NOMO-1 treated with dmso at 0.1 percent for 144 hours (cell line): Measurements from ENCODE around the gene ZNF451.
A peak's percentile ranks its signal among the peaks of the same experiment; 100 is the strongest.
"Not testable (repeated sequence)": the region's sequence is repeated elsewhere in the genome, so short reads cannot be mapped to it uniquely, and the experiment has no call there.

ENCODE experiments used
- DNase-seq: peaks from one replicate; lab custom pipeline; 2025; ENCODE audit not compliant: unreplicated experiment; lab: John Stamatoyannopoulos, UW

ZNF451 gene

GRCh38 chr6:57089687-57090457 is at the start of gene ZNF451:
Gene ZNF451 (plus strand): TSS chr6:57090188. CDS start chr6:57090254, 66 bp downstream.
- DNase-seq = peak; percentile 94

GRCh38 chr6:57044061-57044460 is 45.9 kb upstream of the ZNF451 start:
- DNase-seq = not testable (repeated sequence)

DNA sequence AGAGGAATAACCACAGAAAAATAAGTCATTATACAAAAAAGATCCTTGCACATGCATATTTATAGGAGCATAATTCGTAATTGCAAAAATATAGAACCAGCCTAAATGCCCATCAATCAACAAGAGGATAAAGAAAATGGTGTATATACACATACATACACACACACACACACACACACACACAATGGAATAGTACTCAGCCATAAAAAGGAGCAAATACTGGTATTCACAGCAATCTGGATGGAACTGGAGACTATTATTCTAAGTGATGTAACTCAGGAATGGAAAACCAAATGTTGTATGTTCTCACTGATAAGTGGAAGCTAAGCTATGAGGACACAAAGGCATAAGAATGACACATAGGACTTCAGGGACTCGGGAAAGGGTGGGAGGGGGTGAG is 45.4 kb upstream of the ZNF451 start:
- DNase-seq = no peak

DNA sequence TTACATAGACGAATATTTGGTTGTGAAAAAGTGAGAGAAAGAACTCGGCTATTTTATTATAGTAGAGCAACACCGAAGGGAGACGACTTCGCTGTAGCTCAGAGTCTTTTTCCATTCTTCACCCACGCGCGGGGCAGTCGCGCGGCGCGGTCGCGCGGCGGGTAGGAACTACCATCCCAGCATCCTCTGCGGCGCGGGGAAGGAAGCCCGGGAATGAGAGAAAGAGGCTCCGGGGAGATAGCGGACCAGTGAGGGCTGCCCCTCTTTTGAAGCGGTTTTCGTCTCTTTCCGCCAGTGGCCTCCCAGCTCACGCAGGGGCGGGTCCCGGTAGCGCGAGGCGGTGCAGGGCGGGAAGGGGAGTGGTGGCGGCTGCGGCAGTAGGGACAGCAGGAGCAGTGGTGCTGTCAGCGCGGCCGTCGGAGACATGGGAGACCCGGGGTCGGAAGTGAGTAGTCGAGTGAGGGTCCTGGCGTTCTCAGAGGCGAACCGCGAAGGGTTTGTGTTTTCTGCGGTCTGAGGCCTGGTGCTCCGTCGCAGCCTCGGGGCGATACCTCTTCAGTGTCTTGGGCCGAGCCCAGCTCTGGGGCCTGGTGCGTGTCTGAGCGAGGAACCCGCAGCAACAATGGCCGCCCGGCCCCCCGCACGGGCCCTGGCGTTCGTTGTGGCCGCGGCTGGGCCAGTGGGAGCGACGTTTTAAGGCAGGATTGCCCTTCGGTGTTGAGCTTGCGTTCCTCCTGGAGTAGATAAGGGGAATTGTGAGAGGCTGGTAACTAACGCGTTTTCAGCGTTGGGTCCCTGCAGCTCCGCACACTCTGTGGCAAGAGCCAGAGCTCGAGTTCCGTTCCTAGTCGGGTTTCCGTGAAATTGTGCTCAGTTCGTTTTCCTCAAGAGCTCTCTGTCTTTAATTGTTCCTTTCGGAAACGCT is 43.4 kb upstream of the ZNF451 start, which contains the start of gene KIAA1586:
Gene KIAA1586 (plus strand): TSS at position 362 of the 925 bp plus-strand sequence. CDS start 63 bp downstream, at position 425.
- DNase-seq = peak; percentile 83

DNA sequence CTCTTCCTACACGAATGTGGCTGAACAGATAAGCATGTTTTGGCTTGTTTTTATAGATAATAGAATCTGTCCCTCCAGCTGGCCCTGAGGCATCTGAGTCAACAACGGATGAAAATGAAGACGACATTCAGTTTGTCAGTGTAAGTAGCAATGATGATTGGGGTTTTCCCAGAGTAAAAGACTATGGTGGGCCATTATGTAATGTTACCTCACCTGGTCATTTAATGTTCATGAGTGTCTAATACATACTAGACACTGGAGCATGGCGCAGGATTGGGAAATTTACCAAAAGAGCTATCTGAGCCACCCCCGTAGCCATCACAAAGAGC is 42.8 kb upstream of the ZNF451 start:
- DNase-seq = not testable (repeated sequence)

DNA sequence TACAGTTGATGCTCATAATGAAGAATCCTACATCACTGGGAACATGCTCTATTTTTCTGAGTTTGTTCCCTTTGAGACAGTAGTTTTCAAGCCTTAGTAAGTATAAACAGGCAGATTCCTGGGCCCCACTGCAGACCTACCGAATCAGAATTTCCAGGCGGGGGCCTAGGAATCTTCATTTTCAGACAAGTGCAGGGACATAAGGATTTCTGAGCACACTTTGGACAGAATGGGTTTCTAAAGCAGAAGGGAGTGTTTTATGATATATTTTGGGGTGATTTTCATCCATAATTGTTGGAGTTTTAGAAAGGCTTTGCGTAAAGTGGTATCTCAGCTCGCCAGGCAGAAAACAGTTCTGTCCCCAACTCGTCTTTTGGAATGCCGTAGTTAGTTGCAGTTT is 42.1 kb upstream of the ZNF451 start:
- not testable (repeated sequence) for DNase-seq

DNA sequence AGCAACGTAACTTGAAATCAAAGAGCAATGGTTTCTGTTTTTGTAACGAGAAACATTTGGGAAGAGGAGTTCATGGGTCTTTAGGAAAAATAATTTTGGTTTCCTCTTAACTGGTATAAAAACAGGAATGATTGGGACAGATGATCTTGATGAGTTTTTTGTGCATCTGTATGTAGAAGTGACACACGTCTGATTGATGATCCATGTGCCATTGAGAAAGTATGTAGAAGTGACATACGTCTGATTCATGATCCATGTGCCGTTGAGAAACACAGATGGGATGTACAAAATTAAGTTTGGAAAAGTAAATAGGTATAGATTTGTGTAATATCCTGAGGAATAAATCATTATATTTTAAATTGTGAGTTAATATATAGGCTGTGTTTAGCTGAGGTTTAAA is 41.4 kb upstream of the ZNF451 start:
- no peak for DNase-seq

- no peak for DNase-seq
Measured at GRCh38 chr6:57063847-57064246, 26.1 kb upstream of the ZNF451 start.

DNA sequence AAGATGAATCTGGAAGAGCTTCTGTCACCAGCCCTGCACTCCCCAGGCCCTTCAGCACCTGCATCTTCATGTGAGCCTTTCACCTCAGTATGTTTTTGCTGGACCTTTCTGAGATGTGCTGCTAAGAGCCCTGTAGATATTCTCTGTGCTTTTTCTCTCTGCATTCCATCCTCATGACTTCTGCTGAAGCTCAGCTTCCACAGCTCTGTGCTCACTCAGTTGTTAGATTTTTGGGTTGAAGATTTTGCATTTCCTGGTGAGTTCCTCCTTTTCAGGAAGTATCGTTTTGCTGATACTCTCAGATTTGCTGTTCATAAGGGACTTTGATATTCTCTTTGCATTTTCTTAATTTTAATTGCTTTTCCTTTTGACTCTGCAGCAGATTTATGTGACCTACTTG is 25.2 kb upstream of the ZNF451 start:
- DNase-seq = no peak

GRCh38 chr6:57068061-57068460 is 21.9 kb upstream of the ZNF451 start:
- no peak for DNase-seq

DNA sequence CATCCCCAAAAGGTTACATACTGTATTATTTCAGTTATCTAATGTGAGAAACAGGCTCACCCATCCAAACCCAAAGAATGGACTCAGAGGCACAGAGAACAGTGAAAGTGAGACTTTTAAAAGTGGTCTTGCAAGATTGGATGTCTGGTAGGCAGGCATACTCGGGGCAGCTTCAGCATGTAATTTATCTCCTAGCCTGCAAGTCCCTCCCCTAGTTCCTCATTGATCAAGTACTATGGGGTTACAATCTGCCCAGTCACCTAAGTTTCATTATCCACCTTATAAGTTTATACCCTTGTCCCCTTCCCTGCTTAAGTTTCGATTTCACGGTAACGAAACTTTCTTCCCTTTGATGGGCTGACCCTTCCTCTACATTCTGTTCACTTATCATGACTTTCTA is 20.8 kb upstream of the ZNF451 start:
- DNase-seq = no peak

DNA sequence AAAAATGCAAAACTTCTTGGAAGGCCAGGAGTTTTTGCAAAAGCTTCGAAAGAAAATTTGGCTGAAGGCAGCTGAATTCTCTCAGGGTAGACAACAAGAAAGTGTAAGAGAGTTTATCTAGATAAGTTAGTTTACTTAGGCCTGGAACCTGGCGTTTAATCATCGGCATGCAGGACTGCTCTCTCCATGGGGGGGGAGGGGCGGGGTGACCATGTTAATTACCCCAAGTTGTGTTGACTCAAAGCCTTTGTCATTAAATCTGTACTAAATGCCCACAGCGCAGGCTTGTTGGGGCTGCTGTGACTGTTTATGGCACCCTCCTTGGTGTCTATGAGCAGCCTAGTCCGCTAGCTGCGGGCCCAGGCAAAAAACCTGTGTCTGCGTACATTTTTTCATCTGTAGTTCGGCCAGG is 20.1 kb upstream of the ZNF451 start:
- no peak for DNase-seq

DNA sequence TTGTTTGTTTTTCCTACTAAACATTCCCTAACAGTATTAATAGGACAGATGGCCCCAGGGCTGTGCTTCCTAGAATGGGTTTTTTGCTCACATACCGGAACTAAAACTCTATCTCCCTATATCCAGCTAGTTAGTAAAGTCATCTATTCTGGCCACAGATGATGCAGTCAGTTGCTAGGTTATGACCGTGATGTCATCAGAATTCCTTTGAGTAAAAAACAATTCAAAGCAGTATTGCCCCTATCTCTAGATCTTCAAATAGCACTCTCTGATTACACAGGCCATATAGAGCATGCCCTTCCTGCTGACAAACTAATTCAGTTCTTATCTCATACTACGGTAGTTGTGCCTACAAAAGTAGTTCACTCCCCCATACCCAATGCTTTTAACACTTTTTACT is 17.9 kb upstream of the ZNF451 start:
- DNase-seq = no peak

DNA sequence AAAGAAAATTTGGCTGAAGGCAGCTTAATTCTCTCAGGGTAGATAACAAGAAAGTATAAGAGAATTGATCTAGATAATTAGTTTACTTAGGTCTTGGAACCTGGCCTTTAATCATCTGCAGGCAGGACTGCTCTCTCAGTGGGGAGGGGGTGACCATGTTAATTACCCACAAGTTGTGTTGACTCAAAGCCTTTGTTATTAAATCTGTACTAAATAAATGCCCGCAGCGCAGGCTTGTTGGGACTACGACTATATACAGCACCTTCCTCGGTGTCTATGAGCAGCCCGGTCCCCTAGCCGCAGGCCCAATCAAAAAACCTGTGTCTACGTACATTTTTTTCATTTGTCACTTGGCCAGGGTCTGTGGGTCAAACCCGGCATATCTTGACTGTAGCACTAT is 15.6 kb upstream of the ZNF451 start:
- no peak for DNase-seq

DNA sequence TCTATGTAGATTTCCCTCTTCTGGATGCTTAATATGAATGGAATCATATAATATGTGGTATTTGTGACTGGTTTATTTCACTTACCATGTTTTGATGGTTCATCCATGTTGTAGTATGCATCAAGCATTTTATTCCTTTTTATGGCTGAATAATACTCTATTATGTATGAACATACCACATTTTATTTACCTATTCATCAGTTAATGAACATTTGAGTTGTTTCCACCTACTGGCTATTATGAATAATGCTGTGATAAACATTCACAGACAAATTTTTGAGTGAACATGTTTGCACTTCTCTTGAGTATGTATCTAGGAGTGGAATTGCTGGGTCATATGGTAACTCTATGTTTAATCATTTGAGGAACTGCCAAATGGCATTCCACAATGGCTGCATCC is 14.9 kb upstream of the ZNF451 start:
- DNase-seq = no peak

DNA sequence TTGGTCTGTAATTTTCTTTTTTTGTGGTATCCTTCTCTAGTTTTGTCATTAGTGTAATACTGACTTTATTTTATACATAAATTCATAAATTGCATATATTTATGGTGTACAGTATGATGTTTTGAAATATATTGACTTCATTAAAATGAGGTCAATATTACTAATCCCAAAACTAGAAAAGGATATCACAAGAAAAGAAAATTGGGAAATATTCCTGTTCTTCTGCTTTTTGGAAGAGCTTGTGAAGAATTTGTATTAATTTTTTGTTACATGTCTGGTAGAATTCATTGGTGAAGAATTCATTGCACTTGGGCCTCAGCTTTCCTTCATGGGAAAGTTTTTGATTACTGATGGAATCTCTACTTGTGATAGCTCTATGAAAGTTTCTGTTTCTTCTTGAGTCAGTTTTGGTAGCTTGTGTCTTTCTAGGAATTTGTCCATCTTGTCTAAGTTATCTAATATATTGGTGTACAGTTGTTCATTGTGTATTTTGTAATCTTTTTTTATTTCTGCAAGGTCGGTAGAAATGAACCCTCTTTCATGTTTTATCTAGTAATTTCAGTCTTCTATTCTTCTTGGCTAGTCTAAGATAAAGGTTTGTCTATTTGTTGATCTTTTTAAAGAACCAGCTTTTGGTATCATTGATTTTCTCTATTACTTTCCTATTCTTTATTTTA is 11.3 kb upstream of the ZNF451 start:
- DNase-seq = no peak

GRCh38 chr6:57085471-57085870 is 4.5 kb upstream of the ZNF451 start:
- DNase-seq = no peak

DNA sequence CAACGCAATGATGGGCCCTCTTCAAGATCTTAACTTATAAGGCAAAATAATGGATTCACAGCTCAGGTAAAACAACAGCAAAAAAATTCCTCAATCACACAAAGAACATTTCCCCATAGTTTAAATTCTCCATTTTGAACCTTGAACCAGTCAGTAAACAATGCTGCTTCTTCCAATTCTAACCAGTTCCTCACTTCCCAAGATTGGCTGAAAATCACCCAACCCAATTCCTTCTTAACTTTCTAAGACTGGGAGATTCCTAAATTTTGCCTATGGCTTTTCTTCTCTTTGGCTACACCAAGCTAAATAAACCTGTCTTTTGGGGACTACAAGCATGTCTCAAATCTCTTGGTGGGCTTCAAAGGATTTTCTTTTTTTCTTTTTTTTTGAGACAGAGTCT is 3.1 kb upstream of the ZNF451 start:
- no peak for DNase-seq

DNA sequence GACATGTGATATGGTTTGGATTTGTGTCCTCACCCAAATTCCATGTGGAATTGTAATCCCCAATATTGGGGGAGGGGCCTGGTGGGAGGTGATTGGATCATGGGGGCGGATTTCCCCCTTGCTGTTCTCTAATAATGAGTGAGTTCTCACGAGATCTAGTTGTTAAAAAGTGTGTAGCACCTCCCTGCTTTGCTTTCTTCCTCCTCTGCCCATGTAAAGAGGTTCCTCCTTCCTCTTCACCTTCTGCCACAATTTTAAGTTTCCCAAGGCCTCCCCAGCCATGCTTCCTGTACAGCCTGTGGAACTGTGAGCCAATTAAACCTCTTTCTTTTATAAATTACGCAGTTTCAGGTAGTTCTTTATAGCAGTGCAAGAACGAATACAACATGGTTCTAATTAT is 2.1 kb upstream of the ZNF451 start:
- peak; percentile 23 for DNase-seq

DNA sequence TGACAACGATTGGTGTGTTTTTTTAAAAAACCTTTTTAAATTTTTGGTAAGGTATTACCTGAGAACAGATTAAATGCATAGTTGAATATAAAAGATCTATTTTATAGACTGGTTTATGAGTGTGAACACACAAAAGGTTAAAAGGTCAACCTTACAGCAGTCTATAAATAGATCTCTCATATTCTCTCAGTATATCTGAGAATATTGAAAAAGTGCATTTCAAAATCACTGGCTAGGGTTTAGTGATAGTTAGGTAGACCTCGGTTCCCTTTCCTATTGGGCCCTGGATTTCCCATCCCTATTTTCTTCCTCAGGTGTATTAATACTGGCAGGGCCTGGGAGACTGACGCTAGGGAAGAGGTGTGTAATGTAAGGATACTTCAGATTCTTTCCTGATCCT is 723 bp upstream of the ZNF451 start:
- DNase-seq = no peak

GRCh38 chr6:57090458-57091067 is 575 bp downstream of the ZNF451 start:
- DNase-seq = not testable (repeated sequence)
